Stimulated activated CD4-positive, alpha-beta T cell treated with anti-CD3 and anti-CD28 coated beads, Interleukin-1b, Interleukin-23, amount 100 ng/mL, for 48 hours (primary cell): Measurements from ENCODE around the gene EMC8.
"Not testable (repeated sequence)": the region's sequence is repeated elsewhere in the genome, so short reads cannot be mapped to it uniquely, and the experiment has no call there.

Source experiments
- DNase-seq: peaks from one replicate; pipeline ENCODE4 v3.0.0-alpha.2; 2020

Gene EMC8

DNA sequence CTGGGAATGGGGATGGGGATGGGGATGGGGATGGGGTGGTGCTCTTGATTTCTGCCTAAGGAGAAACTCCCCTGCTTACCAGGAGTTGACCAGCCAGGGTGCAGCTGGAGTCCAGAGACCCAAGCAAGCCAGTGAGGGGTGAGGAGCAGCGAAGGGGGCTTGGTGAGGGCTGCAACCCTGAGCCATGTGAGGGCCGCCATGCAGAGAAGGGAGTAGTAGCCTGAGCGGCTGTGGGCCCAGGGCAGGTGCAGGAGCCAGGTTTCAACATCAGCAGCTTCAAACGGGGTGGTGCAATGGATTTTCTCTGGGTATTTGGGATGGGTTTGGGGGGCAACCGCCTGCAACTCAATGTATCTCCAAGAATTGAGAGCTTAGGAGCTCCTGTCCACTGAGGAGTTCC, 35.4 kb upstream of the EMC8 start:
- DNase-seq, result no peak

GRCh38 chr16:85833219-85833920, 34.0 kb upstream of the EMC8 start:
- no peak for DNase-seq

DNA sequence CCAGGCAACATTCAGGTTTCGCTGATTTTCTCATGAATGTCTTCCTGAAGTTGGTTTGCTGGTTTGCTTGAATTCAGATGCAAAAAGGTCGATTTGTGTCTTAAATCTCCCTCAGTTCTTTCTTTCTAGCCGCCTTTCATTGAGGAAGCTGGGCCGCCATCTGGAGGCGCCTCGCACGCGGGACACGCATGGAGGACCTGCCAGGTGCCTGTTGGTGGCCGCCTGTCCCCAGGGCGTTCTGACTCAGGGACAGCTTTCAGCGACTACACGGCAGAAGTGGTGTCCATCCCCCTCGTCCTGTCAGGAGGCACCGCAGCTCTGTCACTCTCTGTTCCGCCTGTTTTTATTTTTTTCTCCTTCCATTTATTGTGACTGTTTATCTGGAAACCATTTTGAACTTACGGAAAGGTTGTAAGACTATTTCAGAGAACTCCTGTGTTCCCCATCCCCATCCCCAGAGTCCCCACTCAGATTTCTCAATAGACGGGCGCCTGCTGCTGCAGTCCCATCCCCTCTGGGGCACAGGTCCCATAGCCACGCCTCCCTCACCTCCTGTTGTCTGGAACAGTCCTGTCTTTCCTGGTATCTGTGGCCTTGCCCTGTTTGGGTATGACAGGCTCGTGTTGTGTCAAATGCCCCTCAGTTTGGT, 33.4 kb upstream of the EMC8 start:
- DNase-seq, result no peak

- DNase-seq, result no peak
Measured at GRCh38 chr16:85830821-85831220, 31.5 kb upstream of the EMC8 start.

- no peak for DNase-seq
Measured at GRCh38 chr16:85829751-85830445, 30.6 kb upstream of the EMC8 start.

GRCh38 chr16:85829171-85829719, 29.9 kb upstream of the EMC8 start:
- no peak for DNase-seq

GRCh38 chr16:85828166-85828565, 28.8 kb upstream of the EMC8 start:
- no peak for DNase-seq

DNA sequence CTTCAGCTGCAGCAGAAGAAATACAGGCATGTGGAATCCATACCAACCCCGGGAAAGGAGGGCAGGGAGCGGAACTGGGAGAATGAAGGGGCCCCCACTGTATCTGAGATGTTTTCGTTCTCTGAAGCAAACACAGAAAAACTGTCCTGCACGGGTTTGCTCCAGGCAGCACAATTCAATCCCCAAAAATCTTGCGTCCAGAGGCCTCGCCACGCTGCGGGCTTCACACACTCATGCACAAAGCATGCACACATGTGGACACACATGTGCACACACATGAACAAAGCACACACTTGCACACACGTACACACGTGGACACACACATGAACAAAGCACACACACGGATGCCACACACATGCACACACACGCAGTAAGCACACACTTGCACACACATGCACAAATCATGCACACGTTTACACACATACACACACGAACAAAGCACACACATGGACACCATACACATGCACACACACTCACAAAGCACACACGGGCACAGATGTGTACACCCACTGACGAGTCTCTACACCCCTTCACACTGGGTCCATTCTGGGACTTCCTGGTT, 27.4 kb upstream of the EMC8 start:
- DNase-seq, result no peak

GRCh38 chr16:85825326-85825725, 26.0 kb upstream of the EMC8 start:
- no peak for DNase-seq

GRCh38 chr16:85824161-85825135, 25.1 kb upstream of the EMC8 start:
- no peak for DNase-seq

- DNase-seq, result no peak
Measured at GRCh38 chr16:85823328-85823920, 24.1 kb upstream of the EMC8 start.

DNA sequence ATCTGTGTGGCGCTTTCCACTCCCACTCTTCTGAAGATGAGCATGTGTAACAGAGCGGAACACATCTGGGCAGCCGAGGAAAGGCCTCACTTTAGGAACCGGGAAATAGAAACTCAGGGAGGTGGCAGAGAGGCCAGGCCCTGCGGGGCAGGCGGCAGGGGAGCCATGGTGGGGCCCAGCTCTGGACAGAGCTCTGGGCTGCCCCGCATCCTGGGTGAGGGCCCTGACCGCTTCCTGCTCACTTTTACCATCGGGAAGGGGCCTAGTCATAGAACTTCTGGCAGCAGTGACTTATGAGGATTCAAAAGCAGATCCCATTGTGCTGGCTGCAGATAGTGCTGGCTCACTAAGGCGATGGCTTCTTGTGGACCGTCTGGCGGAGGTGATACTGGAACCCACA, 22.8 kb upstream of the EMC8 start:
- no peak for DNase-seq

DNA sequence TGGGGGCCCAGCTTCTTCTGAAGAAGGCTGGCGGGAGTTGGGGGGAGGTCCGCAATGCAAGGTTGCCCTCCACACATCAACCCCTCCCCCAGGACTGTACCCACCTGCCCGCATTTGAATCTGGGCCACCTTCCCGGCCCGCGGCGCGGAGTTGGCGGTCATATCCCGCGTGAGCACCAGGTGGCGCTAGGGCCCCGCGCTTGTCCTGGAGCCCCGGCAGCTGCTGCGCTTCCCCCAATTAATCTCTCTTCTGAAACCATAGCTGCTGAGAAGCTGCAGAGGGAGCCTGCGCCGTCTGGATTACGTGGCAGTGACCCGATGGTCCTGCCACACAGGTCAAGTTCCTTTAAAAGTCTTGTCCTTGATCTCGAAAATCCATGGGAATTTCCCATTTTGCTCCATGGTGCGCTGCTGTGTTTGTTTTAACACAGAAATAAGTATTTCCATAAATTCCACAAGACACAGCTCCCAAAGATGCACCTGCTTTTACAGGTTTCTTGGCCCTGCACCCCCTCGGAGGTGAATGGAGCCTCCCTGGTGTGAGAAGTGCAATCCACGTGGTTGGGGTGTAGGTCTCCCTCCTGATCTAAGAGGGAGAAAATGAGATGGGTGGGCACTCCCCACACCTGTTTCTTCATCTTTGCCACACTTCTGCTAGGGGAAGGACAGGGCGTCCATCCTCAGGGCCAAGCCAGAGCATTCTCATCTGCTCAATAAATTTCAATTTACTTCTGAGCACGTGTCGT, 22.2 kb upstream of the EMC8 start:
- DNase-seq, result peak; percentile 81

DNA sequence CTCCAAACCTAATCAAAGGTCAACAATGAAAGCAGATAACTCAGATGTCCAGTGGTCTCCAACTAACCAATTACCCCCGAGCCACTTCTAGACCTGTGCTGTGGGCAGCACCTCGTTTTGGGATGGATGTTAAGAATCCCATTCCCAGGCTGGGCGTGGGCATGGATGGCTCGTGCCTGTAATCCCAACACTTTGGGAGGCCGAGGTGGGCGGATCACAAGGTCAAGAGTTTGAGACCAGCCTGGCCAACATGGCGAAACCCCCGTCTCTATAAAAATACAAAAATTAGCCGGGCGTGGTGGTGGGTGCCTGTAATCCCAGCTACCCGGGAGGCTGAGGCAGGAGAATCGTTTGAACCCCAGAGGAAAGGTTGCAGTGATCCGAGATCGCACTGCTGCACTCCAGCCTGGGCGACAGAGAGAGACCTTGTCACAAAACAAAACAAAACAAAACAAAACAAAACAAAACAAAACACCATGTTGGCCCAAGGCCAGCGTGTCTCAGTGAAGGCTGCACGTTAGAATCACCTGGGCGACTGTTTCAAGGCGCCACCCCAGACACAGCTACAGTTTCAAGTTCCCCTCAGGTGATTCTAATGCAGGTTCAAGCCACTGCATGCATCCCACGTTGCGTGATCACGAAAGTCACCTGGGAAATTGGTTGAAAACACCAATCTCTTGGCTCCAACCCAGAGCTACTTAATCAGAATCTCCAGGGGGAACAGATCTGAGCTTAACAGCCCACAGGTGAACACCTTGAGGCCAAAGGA, 21.4 kb upstream of the EMC8 start:
- no peak for DNase-seq

- no peak for DNase-seq
Measured at GRCh38 chr16:85819771-85820170, 20.4 kb upstream of the EMC8 start.

GRCh38 chr16:85819245-85819644, 19.9 kb upstream of the EMC8 start:
- peak; percentile 88 for DNase-seq

- not testable (repeated sequence) for DNase-seq
Measured at GRCh38 chr16:85817195-85817594, 17.9 kb upstream of the EMC8 start.

GRCh38 chr16:85816159-85816558, 16.8 kb upstream of the EMC8 start:
- no peak for DNase-seq

DNA sequence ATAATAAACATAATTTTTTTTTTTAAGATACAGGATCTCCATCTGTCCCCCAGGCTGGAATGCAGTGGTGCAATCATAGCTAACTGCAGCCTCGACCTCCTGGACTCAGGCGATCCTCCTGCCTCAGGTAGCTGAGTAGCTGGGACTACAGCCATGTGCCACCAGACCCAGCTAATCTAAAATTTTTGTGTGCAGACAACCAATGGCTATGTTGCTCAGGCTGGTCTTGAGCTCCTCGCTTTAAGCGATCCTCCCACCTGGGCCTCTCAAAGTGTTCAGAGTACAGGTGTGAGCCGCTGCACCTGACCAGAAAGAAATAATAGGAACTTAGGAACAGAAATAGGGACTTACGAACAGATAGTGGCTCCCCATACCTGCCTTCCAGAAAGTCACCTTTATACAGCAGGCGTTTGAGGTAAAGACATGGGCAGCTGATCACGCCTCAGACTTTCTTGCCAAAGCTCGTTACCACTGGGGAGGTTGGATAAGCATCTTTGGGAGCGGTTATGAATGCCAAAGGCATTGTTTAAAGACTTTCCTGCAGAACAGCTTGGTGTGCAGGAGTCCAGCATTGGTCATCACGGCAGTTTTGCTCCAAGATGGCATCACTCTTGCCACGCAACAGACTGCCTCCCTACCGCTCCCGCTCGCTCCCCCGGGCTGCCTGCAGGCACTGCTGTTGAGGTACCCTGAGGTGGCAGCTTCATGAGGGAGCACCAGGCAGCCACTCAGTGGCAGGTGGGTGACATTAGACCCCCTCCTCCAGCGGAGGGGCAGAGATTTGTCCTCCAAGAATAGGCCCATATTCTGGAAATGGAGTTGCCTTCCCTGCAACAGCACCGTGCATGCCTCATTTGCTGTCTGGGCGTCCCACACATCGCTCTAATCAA, 13.7 kb upstream of the EMC8 start:
- no peak for DNase-seq
